Middle frontal gyrus (tissue), 1 donor: ENCODE measurements around the gene CD151.

ENCODE experiments used
- DNase-seq: peaks from one replicate; pipeline ENCODE4 v3.0.0-alpha.2; 2015; ENCODE audit warnings: low spot score; ENCODE audit errors: extremely low spot score

The CD151 gene

DNA sequence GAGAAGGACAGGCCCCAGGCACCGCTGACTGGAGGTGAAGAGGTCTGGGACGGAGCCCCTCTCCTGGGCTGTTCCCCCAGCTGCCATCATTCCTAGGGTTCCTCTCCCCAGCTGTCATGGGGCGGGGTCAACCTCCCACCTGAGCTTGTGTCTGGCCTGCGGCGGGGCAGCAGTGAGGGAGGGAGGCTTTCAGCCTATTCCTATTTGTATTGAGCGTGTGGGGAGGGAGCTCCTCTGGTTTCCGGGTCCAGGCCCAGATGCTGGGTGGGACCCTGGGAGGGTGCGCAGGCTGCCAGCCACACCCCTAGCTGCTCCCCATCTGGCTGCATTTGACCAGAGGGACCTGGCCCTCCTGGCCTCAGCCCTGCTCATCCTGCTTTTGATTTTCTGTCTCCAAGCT lies 23.6 kb downstream of the CD151 start:
- DNase-seq: no peak

DNA sequence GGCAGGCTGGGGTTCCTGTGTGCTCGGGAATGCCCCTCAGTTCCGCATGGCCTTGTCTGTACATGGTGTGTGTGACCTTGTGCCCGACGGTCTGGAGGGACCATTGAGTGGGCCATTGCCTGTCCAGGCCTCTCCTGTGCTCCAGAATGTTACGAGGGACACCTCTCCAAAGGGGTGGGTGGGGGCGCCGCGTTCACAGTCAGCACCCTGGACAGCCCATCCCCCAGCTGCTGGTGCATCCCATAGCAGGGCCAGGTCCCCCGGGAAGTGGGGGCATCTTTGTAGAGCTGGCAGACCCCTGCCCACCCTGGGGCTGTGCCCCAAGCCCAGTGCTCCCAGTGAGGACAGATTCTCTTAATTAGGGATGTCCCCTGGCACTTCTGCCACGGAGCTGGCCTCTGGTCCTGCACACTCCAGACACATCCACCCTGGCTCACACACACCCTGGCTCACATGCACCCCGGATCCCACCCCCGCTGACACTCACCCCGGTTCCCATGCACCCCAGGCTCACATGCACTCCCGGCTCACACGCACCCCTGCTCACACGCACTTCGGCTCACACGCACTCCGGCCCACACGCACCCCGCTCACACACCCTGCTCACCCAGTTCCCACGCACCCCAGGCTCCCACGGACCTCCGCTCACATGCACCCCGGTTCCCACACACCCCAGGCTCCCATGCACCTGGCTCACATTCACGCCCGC lies 25.5 kb downstream of the CD151 start:
- no peak for DNase-seq

DNA sequence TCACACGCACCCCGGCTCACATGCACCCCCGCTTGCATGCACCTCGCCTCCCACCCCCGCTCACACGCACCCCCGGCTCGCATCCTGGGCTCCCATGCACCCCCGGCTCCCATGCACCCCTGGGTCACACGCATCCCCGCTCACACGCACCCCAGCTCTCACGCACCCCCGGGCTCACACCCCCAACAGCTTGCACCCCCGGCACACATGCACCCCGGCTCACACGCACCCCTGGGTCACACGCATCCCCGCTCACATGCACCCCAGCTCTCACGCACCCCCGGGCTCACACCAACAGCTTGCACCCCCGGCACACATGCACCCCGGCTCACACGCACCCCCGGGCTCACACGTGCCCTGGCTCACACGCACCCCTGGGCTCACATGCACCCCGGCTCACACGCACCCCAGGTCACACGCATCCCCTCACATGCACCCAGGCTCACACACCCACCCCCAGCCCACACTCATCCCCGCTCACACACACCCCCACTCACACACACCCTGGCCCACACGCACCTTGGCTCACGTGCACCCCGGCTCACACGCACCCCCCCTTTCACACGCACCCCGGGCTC lies 26.1 kb downstream of the CD151 start:
- no peak for DNase-seq

DNA sequence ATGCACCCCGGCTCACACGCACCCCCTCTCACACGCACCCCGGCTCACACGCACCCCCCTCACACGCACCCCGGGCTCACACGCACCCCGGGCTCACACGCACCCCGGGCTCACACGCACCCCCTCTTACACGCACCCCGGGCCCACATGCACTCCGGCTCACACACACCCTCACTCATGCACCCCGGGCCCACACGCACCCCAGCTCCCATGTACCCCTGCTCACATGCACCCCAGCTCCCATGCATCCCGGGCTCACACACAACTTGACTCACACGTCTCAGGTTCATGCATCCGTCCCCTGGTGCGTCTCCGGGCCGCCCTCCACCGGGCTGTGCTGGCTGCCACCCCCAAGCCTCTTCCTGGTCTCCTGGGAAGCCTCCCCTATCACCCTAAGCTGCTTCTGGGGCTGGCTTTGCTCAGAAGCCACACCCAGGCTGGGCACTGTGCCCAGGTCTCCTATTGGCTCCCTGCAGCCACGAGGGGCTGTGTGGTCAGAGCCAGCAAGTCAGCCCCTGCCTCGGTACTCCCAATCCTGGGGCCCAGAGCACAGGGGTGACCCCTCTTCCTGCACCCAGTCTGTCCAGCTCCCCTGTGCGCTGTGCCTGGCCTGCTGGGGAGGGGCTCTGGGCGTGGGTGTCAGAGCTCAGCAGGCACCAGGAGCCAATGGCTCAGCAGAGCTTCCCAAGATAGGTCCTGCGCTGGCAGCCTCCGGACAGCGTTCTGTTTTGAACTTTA lies 26.8 kb downstream of the CD151 start:
- DNase-seq: peak; percentile 82

DNA sequence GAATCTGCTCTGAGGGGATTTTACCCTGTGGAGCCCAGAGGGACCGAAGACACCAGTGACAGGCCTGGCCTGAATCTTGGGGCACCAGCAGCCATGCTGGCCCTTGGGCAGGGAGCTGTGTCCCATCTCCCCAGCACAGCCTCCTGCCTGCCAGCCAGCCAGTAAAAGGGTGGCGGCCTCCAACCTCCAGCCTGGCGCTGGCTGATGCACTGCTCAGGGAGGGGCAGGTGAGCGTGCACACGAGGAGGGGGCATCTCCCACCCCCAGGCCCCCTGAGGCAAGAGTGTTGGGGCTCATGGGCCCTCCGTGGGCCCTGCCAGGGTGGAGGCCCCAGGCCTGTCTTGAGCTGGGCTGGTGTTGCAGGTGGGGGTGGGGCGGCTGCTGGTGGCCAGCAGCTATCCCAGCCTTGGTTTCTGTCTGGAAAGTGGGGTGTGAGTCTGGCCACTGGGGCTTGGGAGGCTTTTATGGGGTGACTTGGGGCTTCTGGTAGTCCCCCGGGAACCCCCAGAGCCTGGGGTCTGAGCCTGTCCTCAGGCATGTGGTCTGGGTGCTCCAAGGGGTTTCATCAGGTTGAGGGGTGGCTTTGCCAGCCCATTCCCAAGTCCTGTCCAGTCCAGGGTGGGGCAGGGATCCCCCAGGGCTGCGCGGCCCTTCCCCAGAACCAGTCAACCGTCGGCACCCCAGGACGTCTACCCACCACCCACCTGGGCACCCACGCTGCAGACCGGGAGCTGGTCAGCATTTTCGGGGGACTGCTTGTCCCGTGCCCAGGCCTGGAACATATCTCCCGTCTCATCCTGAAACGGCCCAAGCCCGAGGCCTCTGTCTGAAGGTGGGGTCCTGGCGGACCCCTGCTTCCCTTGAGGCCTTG lies 27.7 kb downstream of the CD151 start:
- no peak for DNase-seq

DNA sequence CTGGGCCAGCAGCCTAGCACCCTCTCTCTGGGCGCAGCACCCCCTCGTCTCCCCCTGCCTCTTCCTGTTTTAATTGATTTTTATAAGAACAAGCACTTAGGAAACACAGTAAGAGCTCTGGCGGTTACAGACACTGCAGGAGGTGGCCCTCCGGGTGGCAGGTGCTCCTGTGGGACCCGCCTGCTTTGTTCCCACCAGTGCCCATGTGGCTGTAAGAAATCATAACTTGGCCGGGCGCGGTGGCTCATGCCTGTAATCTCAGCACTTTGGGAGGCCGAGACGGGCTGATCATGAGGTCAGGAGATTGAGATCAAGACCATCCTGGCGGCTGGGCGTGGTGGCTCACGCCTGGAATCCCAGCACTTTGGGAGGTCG lies 28.3 kb downstream of the CD151 start:
- no peak for DNase-seq

DNA sequence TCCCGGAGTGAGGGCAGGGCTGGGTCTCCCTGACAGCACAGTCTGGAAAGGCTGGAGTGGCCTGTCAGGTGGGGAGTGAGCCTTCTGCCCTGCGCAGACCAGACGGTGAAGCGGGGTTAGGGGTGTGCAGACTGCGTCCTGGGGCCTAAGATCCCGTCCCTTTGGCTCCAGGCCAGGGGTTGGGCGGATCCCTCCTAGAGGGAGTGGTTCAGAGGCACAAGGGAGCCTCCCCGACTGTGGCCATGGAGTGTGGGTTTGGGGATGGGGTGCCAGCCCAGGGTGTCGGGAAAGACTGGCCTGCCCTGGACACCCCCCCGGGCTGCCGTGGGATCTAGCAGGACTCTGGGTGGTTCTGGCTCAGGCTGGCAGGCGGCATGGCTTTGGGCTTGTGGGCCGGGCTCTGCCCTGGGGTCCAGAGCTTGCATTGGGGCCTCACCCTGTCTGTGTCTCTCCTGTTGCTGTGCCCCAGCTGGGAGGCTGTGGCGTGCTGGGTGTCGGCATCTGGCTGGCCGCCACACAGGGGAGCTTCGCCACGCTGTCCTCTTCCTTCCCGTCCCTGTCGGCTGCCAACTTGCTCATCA lies 29.4 kb downstream of the CD151 start:
- DNase-seq: no peak

DNA sequence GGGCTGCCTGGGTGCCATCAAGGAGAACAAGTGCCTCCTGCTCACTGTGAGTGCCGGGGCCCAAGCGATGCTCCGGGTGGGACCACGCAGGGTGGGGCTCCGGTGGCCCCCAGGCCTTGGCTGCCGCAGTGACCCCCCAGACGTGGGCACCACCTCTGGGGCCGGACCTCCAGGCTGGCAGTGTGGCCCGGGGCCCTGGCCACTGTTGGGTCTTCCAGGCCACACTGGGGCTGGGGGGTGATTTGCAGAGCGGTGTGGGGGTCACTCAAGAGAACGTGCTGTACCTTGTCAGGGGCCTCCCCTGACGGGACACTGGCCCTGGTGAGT lies 29.9 kb downstream of the CD151 start:
- DNase-seq: no peak

DNA sequence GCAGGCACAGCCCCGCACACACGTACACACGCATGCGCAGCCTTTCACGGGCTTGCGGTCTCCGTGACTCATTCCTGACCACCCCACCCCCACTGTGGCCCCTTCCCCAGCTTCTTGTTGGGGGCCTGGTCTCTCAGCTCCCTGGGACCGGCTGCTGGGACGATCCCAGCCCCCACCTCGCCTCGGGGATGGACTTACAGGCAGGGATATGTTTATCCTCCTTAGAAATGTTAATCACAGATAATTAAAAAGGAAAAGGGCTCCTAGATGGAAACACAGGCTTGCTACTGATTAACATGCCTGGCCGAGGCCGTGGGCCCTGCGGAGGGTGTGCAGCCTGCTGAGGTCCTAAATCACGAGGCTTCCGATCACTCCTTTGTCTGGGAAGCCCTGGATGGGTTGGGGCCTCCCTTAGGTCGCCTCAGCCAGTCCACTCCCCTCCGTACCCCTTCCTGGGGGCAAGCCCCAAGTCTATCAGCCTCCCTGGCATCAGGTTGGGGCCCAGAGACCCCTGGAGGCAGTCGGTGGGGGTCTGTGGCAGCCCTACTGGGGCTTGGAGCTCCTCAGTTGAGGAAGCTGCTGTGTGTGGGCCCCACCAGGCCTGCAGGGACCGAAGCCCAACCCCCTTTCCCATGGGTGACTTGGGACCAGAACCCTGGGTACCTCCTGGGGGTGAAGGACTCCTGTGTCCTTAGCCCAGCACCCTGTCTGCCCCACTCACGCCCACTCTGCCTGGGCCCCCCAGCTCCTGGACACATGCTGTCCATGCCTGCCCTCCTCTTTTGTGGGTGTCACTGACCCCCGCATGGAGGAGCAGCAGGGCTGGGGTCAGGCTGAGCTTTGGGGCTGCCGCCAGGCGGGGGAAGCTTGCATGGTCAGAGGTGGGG lies 30.5 kb downstream of the CD151 start:
- DNase-seq: no peak

DNA sequence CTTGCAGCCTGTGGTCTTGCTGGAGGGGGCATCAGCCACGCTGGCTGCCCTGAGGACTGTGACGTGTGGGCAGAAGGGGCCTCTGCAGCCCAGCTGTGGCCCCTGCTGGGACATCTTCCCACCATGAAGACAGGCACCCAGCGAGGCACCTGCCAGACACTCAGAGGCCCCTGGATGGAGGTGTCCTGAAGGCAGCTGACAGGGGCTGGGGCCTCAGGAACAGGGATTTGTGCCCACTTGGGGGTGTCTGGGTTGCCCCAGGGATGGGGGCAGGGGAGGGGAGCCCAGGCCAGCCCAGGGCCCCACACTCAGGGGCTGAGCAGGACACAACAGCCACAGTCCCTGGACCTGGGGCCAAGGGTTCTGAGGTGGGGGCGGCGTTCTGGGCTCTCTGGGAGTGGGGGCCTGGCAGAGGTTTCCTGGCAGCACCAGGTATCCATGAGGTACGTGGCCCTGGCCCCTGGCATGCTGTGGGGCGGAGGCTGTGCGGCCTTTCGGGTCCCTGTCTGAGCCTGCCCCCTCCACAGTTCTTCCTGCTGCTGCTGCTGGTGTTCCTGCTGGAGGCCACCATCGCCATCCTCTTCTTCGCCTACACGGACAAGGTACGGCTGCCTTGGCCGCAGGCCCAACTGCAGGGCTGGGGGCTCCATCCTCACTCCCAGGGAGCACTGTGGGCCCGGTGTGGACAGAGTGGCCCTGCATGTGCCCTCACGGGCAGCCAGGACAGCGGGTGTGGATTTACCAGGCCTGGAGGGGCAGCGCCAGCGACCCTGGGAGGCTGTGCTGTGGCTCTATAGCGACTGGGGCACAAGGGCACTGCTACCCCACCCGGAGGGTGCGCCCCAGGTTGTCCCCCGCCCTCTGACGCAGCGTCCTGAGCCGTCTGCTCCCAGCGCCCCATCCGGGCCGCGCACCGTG lies 31.4 kb downstream of the CD151 start:
- DNase-seq: no peak

DNA sequence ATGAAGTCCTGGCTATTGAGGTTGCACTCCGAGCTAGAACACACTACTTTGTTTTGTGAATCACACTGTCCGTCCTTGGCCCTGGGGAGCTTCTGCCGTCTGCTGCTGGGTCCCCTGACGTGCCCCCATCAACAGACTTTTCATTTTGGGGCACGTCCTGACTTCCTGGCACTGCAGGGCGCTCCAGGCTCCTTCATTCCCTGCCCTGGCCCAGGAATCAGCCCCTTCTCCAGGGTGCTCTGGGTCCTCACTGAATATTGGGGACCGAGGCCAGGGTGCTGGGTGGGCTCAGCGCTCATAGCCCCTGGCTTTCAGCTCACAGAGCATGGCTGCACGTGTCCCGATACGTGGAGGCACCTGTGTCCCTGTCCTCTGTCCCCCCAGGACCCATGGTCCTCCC lies 32.1 kb downstream of the CD151 start:
- DNase-seq: no peak

DNA sequence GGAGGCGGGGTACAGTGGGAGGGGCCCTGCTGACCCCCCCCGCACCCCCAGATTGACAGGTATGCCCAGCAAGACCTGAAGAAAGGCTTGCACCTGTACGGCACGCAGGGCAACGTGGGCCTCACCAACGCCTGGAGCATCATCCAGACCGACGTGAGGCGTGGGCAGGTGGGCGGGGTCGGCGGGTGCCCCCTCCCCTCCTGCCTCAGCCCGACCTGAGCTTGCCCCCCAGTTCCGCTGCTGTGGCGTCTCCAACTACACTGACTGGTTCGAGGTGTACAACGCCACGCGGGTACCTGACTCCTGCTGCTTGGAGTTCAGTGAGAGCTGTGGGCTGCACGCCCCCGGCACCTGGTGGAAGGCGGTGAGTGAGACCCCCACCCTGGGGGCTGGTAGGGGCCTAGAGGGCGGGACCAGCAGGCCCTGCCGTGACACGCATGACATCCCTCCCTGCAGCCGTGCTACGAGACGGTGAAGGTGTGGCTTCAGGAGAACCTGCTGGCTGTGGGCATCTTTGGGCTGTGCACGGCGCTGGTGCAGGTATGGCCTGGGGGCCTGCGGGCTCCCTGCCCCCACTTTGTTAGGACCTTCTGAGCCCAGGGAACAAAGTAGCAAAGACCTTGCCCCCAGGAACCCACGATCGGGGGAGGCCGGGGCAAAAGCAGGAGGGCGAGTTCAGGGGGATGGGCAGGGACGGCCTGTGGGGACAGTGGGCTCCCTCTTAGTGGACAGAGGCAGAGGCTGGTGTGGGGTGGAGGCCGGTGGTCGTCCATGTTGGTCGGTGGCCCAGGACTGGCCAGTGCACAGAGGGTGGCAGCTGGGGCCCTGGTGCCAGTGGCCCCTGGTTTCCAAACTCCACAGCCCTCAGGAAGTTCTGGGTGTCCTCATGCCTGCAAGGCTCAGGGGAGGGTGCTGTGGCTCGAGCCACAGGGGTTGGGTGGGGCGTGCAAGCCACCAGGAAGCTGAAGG lies 33.0 kb downstream of the CD151 start:
- DNase-seq: no peak

DNA sequence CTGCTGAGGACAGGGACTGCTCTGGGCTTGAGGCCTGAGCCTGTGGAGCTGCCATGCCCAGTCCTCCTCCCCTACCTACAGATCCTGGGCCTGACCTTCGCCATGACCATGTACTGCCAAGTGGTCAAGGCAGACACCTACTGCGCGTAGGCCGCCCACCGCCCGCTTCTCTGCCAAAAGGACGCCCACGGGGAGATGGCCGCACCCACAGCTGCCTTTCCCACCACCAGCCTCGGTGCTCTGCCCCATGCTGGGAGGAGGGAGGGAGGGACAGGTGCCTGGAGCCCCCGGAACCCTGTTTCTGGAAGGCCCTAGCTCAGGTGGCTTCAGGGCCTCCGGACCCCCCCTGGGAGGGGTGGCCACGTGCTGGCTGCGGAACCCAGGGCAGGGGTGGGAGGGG lies 33.7 kb downstream of the CD151 start:
- no peak for DNase-seq

DNA sequence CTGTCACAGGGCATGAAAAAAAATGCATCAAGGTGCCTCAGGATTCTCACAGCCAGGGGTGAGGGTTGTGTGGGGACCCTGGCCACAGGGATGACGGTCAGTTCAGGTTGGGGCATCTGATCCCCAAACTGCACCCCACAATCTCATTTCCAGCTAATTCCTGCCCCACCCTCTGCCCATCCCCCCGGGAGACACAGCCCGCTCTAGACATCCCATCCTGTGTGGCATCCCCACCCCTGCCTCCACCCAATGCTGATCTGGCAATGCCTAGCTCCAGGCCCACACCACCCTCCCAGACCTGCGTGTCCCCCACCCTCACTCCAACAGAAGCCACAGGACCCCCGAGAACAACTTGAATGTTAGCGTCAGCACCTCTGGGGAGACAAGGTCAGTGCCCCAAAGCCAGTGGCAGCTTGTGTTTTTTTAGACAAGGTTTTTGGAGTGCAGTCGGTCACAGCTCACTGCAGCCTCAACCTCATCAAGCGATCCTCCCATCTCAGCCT lies 35.2 kb downstream of the CD151 start:
- DNase-seq: no peak

DNA sequence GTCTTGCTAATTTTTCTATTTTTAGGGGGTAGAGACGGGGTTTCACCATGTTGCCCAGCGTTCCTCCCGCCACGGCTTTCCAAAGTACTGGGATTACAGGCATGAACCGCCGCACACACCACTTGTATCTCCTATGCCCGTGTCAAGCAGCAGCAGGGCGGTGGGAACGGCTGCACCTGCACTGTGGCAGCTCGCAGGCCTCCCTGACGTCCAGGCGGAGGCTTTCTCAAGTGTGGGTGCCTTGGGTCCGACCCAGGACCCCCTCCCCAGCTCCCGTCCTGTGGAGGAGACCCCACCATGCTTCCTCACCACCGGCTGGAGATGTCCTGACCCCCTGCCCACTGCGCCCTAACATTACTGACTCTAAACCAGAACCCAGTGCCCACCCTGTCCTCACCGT lies 35.6 kb downstream of the CD151 start:
- no peak for DNase-seq

DNA sequence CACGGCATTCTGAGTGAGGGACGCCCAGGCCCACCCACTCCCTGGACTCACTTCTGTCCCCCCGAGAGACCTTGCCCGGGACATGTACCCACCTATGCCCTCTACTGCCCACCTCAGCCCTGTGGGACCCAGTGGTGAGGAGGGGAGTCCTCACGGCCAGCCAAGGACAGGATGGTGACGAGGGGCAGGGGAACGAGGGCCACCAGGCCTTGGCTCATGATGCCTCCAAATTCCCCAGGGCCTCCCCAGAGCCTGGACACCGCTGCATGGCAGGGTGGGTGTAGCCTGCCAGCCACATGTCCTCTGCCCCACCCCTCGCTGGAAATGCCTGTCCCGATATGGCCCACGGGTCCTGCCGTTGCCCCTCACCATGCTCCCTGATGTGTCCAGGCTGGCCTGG lies 36.0 kb downstream of the CD151 start:
- no peak for DNase-seq

DNA sequence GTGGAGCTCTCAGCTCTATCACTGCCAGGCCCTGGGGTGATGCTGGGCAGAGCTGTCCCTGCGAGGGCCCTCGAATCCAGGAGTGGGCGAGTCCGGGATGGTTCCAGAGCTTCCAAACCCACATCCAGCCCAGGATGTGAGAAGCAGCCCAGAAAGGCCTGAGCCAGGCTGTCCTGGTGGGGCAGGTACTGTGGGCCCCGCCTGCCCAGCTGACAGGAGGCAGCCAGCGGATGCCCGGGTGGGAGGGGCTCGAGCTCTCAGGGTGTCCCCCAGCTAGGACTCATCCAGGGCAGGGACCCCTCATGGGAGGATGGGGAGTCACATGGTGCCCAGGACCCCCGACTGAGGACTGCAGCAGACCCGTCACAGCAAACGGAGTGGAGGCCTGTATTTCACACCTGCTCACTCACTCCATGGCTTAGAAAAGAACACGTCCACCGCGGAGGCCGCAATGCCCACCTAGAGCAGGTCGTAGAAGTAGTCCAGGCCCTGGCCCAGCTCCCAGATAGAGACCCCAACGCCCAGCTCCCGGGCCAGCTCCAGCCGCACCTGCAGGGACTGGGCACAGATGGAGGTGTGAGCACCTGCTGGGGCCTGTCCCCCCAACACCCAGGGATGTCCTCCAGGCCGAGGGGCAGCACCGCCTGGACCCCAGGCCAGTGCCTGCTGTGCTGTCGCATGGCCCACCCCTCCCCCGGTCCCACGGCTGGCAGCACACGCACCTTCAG lies 36.8 kb downstream of the CD151 start:
- no peak for DNase-seq

DNA sequence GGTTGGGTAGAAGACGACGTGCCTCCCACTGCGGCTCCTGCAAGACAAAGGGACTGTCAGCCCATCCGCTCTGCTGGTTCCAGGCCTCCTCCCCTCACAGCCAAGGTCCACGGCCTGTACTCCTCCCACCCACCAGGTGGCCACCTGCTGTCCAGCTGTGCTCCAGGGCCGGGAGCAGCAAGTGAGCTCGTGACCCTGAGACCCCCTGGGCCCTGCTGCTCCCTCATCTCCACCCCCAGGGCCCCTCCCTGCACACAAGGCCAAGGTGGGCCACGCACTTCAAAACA lies 37.3 kb downstream of the CD151 start:
- DNase-seq: no peak
